ENCODE results near the gene AGXT2. TPM values are rescaled to one million over a fixed set of nuclear protein-coding genes. Genes with fewer than 3 reads are reported as not detected.

AGXT2 gene
- total RNA-seq, 1 donor from 2014 or later, result not detected

DNA sequence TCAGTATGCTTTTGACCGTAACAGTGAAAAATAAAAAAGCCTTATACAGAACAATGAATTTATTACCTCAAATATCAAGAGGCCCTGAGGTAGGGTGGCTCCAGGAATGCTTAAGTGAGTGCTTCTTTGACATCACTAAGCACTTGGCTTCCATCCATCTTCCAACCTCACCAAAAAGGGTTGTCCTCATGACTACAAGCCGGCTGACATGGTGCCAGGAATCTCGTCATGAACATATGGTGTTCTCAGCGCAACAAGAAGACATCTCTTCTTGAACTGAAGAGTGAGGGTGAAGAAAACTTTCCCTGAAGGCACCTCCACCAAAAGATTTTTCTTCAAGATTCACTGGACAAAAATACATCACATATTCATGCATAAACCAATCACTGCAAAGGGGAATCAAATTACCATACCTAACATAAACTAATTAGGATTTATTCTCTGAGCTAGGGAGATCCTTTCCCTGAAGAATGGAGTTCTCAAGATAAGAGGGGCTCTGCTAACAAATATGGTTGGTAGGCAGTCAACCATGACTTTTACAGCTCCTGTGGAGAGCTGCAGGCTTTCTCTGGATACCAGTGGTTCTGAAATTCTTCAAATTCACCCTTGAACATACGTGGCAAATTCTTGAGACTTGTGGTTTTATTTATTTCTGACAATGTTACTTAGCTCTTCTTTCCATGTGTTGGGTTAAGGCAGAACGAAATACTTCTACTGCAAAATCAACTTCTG is 49.5 kb downstream of the AGXT2 start:
- Mint-ChIP-seq H3K9me3 (ENCODE audit: unreplicated experiment) (peaks cover 2% of the 10 kb centered on the region), H3K4me3 (ENCODE audit: unreplicated experiment) (no peak overlapping the region), H3K27ac (ENCODE audit: unreplicated experiment) (no peak overlapping the region), H3K27me3 (ENCODE audit: unreplicated experiment) (no peaks in the 10 kb centered on the region), H3K36me3 (ENCODE audit: unreplicated experiment) (no peaks in the 10 kb centered on the region), H3K4me1 (ENCODE audit: low read depth, unreplicated experiment) (no peaks in the 10 kb centered on the region)
- TF ChIP-seq, protein P1, sequence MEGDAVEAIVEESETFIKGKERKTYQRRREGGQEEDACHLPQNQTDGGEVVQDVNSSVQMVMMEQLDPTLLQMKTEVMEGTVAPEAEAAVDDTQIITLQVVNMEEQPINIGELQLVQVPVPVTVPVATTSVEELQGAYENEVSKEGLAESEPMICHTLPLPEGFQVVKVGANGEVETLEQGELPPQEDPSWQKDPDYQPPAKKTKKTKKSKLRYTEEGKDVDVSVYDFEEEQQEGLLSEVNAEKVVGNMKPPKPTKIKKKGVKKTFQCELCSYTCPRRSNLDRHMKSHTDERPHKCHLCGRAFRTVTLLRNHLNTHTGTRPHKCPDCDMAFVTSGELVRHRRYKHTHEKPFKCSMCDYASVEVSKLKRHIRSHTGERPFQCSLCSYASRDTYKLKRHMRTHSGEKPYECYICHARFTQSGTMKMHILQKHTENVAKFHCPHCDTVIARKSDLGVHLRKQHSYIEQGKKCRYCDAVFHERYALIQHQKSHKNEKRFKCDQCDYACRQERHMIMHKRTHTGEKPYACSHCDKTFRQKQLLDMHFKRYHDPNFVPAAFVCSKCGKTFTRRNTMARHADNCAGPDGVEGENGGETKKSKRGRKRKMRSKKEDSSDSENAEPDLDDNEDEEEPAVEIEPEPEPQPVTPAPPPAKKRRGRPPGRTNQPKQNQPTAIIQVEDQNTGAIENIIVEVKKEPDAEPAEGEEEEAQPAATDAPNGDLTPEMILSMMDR (IDR thresholded peaks at IDR 0.05; ENCODE audit: partially characterized antibody, unreplicated experiment), result no peak
- DNase-seq, result no peak

DNA sequence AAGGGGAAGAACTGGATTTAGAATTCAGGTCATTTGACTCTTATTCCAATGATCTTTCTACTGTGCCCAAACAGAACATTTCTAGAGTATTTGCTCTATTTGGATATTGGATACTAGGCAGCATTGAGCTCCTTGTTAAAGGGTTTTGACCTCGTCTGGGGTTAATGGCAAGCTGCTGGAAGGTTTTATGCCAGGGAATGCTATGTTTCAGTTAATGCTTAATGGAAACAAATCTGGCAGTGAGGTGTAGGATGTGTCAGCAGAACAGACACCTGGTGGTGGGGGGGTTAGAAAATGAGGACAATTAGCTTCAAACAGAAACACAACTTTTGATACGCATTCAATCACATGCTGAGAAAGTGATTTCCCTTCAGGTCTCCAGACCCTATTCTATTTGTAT is 51.5 kb downstream of the AGXT2 start:
- Mint-ChIP-seq H3K4me3 (ENCODE audit: unreplicated experiment) (no peak overlapping the region), H3K27me3 (ENCODE audit: unreplicated experiment) (no peaks in the 10 kb centered on the region), H3K36me3 (ENCODE audit: unreplicated experiment) (no peaks in the 10 kb centered on the region), H3K9me3 (ENCODE audit: unreplicated experiment) (peaks cover 2% of the 10 kb centered on the region), H3K27ac (ENCODE audit: unreplicated experiment) (no peak overlapping the region), H3K4me1 (ENCODE audit: low read depth, unreplicated experiment) (no peaks in the 10 kb centered on the region)
- DNase-seq, result no peak
- TF ChIP-seq, protein P1 (IDR thresholded peaks at IDR 0.05; ENCODE audit: partially characterized antibody, unreplicated experiment), result no peak

DNA sequence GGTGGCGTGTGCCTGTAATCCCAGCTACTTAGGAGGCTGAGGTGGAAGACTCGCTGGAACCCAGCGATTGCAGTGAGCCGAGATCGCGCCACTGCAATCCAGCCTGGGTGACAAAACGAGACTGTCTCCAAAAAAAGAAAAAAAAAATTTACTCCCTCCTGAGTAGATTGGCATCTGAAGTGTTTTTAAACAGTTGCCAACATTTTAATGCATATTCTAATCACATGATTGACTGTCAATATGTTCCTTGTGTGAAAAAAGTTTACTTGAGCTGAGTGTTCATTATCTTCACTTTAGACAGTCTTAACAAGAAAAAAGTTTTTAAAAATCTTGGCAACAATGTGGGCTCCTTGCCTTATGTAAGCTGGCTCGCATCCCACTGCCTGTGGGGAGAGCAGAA is 53.8 kb downstream of the AGXT2 start:
- TF ChIP-seq, protein P1 (IDR thresholded peaks at IDR 0.05; ENCODE audit: partially characterized antibody, unreplicated experiment), result no peak
- no peaks in the 10 kb centered on the region for H3K27me3 Mint-ChIP-seq (ENCODE audit: unreplicated experiment)
- no peak overlapping the region for H3K27ac Mint-ChIP-seq (ENCODE audit: unreplicated experiment)
- no peak for DNase-seq
- H3K4me3 Mint-ChIP-seq (ENCODE audit: unreplicated experiment), result no peak overlapping the region
- H3K36me3 Mint-ChIP-seq (ENCODE audit: unreplicated experiment), result no peaks in the 10 kb centered on the region
- H3K4me1 Mint-ChIP-seq (ENCODE audit: low read depth, unreplicated experiment), result no peaks in the 10 kb centered on the region
- H3K9me3 Mint-ChIP-seq (ENCODE audit: unreplicated experiment), result peaks cover under 1% of the 10 kb centered on the region

DNA sequence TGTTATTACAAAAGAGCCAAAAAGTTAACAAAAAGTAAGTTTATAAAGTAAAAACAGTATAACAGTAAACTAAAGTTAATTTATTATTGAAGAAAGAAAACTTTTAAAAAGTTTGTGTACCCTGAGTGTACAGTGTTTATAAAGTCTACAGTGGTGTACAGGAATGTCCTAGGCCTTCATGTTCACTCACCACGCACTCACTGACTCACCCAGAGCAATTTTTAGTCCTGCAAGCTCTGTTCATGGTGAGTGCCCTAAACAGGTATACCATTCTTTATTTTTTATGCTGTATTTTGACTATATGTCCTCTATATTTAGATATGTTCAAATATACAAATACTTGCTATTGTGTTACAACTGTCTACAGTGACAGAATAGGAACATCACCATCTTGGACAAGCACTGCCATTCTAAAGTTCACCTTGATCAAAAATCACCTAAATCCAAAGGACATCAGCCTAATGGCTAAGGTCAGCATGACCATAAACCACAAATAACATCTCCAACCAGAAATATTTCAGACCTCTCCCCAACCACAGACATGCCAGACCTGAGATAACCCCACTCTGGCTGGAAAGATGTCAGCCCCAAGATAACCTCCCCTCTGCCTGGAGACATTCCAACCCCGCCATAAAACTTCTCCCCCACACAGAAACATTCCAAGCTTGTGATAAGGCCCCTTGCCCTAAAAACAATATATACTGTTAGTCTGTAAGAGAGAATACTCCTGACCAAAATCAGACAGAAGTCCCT is 56.1 kb downstream of the AGXT2 start:
- TF ChIP-seq, protein P1 (IDR thresholded peaks at IDR 0.05; ENCODE audit: partially characterized antibody, unreplicated experiment), result no peak
- H3K27me3 Mint-ChIP-seq (ENCODE audit: unreplicated experiment), result no peaks in the 10 kb centered on the region
- H3K4me1 Mint-ChIP-seq (ENCODE audit: low read depth, unreplicated experiment), result no peaks in the 10 kb centered on the region
- H3K4me3 Mint-ChIP-seq (ENCODE audit: unreplicated experiment), result no peak overlapping the region
- peaks cover 7% of the 10 kb centered on the region for H3K36me3 Mint-ChIP-seq (ENCODE audit: unreplicated experiment)
- H3K9me3 Mint-ChIP-seq (ENCODE audit: unreplicated experiment), result no peaks in the 10 kb centered on the region
- no peak for DNase-seq
- no peak overlapping the region for H3K27ac Mint-ChIP-seq (ENCODE audit: unreplicated experiment)

DNA sequence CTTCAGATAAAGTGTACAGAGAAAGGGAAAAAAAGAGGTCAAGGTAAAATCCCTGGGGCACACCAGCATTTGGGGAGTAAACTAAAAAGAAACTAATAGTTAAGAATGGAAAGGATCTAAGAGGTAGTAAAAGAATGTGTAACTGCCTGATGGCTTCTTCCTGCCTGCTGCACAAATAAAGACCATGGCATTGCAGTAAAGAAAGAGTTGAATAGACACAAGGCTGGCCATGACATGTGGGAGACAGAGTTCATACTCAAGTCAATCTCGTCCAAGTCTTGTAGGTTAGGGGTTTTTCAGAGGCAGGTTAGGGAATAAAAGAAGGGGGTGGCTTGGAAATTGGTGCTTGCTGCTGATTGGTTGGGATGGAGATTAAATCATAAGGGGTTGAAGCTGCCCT is 60.8 kb downstream of the AGXT2 start:
- Mint-ChIP-seq H3K36me3 (ENCODE audit: unreplicated experiment) (peaks cover 10% of the 10 kb centered on the region), H3K27me3 (ENCODE audit: unreplicated experiment) (no peaks in the 10 kb centered on the region), H3K9me3 (ENCODE audit: unreplicated experiment) (peaks cover 3% of the 10 kb centered on the region), H3K27ac (ENCODE audit: unreplicated experiment) (no peak overlapping the region), H3K4me3 (ENCODE audit: unreplicated experiment) (no peak overlapping the region), H3K4me1 (ENCODE audit: low read depth, unreplicated experiment) (no peaks in the 10 kb centered on the region)
- DNase-seq, result no peak
- TF ChIP-seq, protein P1 (IDR thresholded peaks at IDR 0.05; ENCODE audit: partially characterized antibody, unreplicated experiment), result no peak
